Measurements from ENCODE around the gene CD3D.

DNA sequence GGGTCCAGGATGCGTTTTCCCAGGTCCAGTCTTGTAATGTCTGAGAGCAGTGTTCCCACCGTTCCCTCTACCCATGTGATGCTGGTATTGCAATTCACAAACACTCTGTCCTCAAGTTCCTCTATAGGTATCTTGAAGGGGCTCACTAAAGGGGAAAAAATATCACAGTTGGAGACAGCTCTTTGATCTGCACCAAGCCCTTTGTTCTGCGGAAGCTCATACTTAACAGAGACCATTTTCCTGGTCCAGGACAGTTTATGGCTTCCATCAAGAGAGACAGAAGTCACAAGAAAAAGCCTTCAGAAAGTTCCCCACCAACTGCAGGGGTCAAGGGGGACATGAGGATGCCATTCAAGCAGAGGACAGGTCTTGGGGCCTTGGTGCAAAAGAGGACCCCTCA, 2.1 kb downstream of the CD3D start:
- TF ChIP-seq, protein P1, sequence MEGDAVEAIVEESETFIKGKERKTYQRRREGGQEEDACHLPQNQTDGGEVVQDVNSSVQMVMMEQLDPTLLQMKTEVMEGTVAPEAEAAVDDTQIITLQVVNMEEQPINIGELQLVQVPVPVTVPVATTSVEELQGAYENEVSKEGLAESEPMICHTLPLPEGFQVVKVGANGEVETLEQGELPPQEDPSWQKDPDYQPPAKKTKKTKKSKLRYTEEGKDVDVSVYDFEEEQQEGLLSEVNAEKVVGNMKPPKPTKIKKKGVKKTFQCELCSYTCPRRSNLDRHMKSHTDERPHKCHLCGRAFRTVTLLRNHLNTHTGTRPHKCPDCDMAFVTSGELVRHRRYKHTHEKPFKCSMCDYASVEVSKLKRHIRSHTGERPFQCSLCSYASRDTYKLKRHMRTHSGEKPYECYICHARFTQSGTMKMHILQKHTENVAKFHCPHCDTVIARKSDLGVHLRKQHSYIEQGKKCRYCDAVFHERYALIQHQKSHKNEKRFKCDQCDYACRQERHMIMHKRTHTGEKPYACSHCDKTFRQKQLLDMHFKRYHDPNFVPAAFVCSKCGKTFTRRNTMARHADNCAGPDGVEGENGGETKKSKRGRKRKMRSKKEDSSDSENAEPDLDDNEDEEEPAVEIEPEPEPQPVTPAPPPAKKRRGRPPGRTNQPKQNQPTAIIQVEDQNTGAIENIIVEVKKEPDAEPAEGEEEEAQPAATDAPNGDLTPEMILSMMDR (conservative IDR thresholded peaks at IDR 0.05; ENCODE audit: low read depth, low read length), result no peak
- TF ChIP-seq RFX5 (IDR thresholded peaks at IDR 0.05; ENCODE audit: low read depth, low read length) (no peak), RCOR1 (IDR thresholded peaks at IDR 0.05; ENCODE audit: insufficient replicate concordance, low read length) (no peak), POLR2A (IDR thresholded peaks at IDR 0.05; ENCODE audit: low read depth, low read length) (no peak), SMC3 (IDR thresholded peaks at IDR 0.05; ENCODE audit: low read depth, low read length) (no peak), MAZ (IDR thresholded peaks at IDR 0.05; ENCODE audit: borderline replicate concordance, low read depth, low read length) (no peak)
